Prostate gland (tissue), 2 donors: Measurements from ENCODE around the gene HPS5.

Experiments
- CTCF ChIP-seq, 4 experiments: fragments of 200-600 bp in 2 of 4; fragments of 450-650 bp in 2 of 4; sonication (generic) in 2 of 4; IDR thresholded peaks; 1 replicate in 3 of 4; 2 replicates in 1 of 4; pipeline ENCODE4 v1.5.1; 2016 to 2019; ENCODE audit warnings: antibody characterized with exemption in 4 of 4, mild to moderate bottlenecking in 2 of 4, moderate library complexity in 2 of 4
- POLR2A ChIP-seq: fragments of 450-650 bp; IDR thresholded peaks from one replicate; pipeline ENCODE4 v1.6.1; 2016; ENCODE audit warnings: antibody characterized with exemption, mild to moderate bottlenecking

GRCh38 chr11:18308242-18308641 is 13.7 kb downstream of the HPS5 start:
- TF ChIP-seq CTCF (IDR thresholded peaks at IDR 0.05) (no peak), POLR2A (no peak)
